HL-60 (cell line): Measurements from ENCODE around the gene CLTA.

Experiments
- DNase-seq, 2 experiments: peaks; one replicate each; pipeline ENCODE4 v3.0.0-alpha.2; 2010 to 2020; ENCODE audit warnings: low read depth in 1 of 2, low spot score in 1 of 2
- H3K27ac ChIP-seq: fragments of 250-450 bp; sonication (Bioruptor Pico); replicated peaks from 2 replicates; pipeline ENCODE4 v1.5.1; 2020; ENCODE audit warnings: mild to moderate bottlenecking, moderate library complexity
- H3K27me3 ChIP-seq: fragments of 250-450 bp; sonication (Bioruptor Pico); 2 replicates; pipeline ENCODE4 v1.5.1; 2021; ENCODE audit warnings: mild to moderate bottlenecking, moderate library complexity; ENCODE audit not compliant: insufficient read depth, poor library complexity, severe bottlenecking
- H3K4me3 ChIP-seq: replicated peaks from 2 replicates; pipeline ENCODE4 v1.5.1; 2011; ENCODE audit warnings: mild to moderate bottlenecking, control low read depth, low read length; ENCODE audit not compliant: insufficient read depth
- GABPA ChIP-seq: IDR thresholded peaks from 2 replicates; pipeline ENCODE4 v1.6.1; 2012; ENCODE audit warnings: low read depth
- POLR2AphosphoS5 ChIP-seq: IDR thresholded peaks from 2 replicates; pipeline ENCODE4 v1.6.1; 2012; ENCODE audit warnings: low read depth
- SPI1 ChIP-seq: IDR thresholded peaks from 2 replicates; pipeline ENCODE4 v1.6.1; 2012; ENCODE audit warnings: low read depth, mild to moderate bottlenecking, borderline replicate concordance
- TF ChIP-seq, protein P1 (sequence below): IDR thresholded peaks from one replicate; pipeline ENCODE4 v1.5.1; 2011; ENCODE audit warnings: low read length, control low read depth, inconsistent platforms; ENCODE audit not compliant: insufficient read depth
- TF ChIP-seq, protein P2 (sequence below): IDR thresholded peaks from 2 replicates; pipeline ENCODE4 v1.6.1; 2012; ENCODE audit warnings: low read depth; ENCODE audit not compliant: insufficient replicate concordance

CLTA gene

DNA sequence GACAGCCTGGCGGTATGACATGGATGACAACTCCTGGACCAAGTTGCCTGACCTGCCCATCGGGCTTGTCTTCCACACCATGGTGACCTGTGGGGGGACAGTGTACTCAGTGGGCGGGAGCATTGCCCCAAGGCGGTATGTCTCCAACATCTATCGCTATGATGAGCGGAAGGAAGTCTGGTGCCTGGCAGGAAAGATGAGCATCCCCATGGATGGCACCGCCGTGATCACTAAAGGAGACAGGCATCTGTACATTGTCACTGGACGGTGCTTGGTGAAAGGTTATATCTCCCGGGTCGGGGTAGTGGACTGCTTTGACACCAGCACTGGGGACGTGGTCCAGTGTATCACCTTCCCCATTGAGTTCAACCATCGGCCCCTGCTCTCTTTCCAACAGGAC lies 20.2 kb upstream of the CLTA start:
- DNase-seq = no peak
- TF ChIP-seq, protein P1, sequence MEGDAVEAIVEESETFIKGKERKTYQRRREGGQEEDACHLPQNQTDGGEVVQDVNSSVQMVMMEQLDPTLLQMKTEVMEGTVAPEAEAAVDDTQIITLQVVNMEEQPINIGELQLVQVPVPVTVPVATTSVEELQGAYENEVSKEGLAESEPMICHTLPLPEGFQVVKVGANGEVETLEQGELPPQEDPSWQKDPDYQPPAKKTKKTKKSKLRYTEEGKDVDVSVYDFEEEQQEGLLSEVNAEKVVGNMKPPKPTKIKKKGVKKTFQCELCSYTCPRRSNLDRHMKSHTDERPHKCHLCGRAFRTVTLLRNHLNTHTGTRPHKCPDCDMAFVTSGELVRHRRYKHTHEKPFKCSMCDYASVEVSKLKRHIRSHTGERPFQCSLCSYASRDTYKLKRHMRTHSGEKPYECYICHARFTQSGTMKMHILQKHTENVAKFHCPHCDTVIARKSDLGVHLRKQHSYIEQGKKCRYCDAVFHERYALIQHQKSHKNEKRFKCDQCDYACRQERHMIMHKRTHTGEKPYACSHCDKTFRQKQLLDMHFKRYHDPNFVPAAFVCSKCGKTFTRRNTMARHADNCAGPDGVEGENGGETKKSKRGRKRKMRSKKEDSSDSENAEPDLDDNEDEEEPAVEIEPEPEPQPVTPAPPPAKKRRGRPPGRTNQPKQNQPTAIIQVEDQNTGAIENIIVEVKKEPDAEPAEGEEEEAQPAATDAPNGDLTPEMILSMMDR = no peak
- no peak for TF ChIP-seq GABPA
- no peak for TF ChIP-seq POLR2AphosphoS5
- no peak for TF ChIP-seq SPI1
- TF ChIP-seq, protein P2, sequence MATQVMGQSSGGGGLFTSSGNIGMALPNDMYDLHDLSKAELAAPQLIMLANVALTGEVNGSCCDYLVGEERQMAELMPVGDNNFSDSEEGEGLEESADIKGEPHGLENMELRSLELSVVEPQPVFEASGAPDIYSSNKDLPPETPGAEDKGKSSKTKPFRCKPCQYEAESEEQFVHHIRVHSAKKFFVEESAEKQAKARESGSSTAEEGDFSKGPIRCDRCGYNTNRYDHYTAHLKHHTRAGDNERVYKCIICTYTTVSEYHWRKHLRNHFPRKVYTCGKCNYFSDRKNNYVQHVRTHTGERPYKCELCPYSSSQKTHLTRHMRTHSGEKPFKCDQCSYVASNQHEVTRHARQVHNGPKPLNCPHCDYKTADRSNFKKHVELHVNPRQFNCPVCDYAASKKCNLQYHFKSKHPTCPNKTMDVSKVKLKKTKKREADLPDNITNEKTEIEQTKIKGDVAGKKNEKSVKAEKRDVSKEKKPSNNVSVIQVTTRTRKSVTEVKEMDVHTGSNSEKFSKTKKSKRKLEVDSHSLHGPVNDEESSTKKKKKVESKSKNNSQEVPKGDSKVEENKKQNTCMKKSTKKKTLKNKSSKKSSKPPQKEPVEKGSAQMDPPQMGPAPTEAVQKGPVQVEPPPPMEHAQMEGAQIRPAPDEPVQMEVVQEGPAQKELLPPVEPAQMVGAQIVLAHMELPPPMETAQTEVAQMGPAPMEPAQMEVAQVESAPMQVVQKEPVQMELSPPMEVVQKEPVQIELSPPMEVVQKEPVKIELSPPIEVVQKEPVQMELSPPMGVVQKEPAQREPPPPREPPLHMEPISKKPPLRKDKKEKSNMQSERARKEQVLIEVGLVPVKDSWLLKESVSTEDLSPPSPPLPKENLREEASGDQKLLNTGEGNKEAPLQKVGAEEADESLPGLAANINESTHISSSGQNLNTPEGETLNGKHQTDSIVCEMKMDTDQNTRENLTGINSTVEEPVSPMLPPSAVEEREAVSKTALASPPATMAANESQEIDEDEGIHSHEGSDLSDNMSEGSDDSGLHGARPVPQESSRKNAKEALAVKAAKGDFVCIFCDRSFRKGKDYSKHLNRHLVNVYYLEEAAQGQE = no peak
- H3K4me3 ChIP-seq = no peak overlapping the region
- H3K27ac ChIP-seq = no peak overlapping the region
- no peaks in the 10 kb centered on the region for H3K27me3 ChIP-seq

DNA sequence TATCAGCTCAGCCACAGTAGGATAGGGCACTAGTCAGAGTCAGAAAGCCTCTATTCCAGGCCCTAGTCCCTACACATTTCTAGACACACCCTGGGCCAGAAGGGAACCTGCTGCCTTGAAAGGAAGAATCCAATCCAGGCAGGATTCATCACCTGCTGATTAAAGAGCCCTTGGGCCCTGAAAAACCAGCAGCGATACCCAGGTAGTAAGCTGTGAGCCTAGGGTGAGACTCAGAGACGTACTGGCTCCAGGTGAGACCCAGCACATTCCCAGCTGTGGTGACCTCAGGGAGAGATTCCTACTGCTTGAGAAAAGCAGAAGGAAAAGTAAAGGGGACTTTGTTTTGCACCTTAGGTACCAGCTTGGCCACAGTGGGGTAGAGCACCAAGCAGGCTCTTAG lies 16.9 kb upstream of the CLTA start:
- Histone ChIP-seq H3K4me3 (no peak overlapping the region), H3K27me3 (no peaks in the 10 kb centered on the region), H3K27ac (no peak overlapping the region)
- no peak for DNase-seq
- TF ChIP-seq SPI1 (no peak), POLR2AphosphoS5 (no peak), GABPA (no peak)
- TF ChIP-seq, protein P2 = no peak
- TF ChIP-seq, protein P1 = no peak

DNA sequence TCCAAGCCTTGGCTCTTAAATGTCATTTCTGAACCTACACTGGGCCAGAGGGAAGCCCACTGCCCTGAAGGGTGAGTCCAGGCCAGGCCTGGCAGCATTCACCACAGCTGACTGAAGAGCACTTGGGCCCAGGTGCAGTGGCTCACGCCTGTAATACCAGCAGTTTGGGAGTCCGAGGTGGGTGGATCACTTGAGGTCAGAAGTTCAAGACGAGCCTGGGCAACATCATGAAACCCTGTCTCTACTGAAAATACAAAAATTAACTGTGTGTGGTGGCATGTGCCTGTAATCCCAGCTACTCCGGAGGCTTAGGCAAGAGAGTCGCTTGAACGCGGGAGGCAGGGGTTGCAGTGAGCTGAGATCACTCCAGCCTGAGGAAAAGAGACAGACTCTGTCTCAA lies 16.4 kb upstream of the CLTA start:
- no peak for DNase-seq
- no peaks in the 10 kb centered on the region for H3K27me3 ChIP-seq
- H3K4me3 ChIP-seq = no peak overlapping the region
- no peak for TF ChIP-seq POLR2AphosphoS5
- TF ChIP-seq, protein P2 = no peak
- TF ChIP-seq GABPA = no peak
- TF ChIP-seq, protein P1 = no peak
- TF ChIP-seq SPI1 = no peak
- no peak overlapping the region for H3K27ac ChIP-seq
